Hepatic stellate cell (primary cell): ENCODE results near the gene SLC30A1.
"Not testable (repeated sequence)": the region's sequence is repeated elsewhere in the genome, so short reads cannot be mapped to it uniquely, and the experiment has no call there.

ENCODE experiments used
- DNase-seq: peaks from one replicate; pipeline ENCODE4 v3.0.0; 2011; ENCODE audit warnings: low spot score

The SLC30A1 gene, protein sequence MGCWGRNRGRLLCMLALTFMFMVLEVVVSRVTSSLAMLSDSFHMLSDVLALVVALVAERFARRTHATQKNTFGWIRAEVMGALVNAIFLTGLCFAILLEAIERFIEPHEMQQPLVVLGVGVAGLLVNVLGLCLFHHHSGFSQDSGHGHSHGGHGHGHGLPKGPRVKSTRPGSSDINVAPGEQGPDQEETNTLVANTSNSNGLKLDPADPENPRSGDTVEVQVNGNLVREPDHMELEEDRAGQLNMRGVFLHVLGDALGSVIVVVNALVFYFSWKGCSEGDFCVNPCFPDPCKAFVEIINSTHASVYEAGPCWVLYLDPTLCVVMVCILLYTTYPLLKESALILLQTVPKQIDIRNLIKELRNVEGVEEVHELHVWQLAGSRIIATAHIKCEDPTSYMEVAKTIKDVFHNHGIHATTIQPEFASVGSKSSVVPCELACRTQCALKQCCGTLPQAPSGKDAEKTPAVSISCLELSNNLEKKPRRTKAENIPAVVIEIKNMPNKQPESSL

DNA sequence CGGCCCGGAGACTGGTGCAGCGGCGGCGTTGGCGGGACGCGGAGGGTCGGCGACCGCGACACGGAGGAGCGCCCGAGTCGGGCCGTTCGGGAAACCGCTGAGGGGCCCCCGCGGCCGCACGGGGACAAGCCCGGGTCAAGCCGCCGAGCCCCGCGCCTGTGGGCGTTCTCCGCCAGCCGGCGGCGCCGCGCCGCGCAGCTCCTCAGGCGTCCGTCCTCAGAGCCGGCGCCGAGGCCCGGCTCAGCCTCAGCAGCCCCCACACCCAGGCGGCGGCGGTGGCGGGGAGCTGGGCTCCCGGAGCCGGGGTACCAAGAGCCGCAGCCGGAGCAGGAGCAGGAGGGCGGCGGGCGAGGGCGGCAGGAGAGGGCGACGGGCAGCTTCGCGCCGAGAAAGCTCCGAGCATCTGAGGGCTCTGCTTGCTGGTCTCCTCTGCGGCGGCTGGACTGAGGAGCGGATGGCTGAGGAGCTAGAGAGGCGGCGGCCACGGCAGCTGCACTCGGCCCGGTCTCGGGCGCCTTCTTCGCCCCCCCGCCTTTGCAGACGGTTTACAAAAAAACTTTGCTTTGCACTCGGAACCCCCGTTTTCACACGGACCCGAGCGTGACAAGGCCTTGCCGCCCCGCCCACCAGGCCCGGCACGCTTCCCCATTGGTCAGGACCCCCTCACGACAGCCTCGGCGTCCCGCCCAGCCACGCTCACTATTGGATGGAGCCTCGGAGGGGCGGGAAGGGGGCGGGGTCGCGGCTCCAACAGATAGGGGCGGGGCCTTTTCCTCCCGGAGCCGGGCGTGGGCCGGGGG is at the start of gene SLC30A1:
TSS of gene SLC30A1 (minus strand) at position 522 of the 800 bp plus-strand sequence. CDS start 549 bp downstream, outside the sequence.
- peak; percentile 99 for DNase-seq

DNA sequence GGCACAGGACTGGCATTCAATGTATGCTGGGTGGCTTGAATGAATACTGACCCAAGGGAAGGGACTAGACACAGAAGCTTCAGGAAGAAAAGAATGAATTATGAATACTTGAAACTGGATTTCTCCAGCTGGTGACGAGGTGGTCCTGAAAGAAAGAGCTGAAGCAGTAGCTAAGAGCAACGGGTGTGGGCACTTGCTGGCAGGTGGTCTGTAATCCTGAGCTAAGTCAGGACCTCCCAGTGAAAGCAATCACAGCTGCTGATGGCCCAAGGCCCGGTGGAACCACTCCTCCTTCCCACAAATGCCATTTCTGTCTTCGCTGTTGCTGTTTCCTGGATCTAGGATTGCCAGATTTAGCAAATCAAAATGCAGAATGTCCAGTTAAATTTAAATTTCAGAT is 49.5 kb upstream of the SLC30A1 start:
- no peak for DNase-seq

DNA sequence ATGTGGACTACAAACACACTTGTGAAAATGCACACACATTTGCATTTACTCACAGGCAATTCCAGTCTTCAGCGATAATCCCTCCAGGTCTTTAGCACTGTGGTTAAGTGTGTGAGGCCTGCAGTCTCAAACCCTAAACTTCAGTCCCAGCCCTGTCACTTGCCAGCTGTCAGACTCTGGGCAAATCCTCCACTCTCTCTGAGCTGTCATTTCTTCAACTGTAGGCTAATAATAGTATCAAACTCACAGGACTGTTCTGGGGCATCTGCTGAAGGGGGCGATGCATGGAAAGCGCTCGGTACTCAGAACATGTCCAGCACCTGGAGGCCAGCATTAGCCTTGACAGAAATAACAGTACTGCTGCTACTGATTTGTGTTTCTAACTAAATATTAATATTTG is 48.3 kb upstream of the SLC30A1 start:
- DNase-seq, result no peak

DNA sequence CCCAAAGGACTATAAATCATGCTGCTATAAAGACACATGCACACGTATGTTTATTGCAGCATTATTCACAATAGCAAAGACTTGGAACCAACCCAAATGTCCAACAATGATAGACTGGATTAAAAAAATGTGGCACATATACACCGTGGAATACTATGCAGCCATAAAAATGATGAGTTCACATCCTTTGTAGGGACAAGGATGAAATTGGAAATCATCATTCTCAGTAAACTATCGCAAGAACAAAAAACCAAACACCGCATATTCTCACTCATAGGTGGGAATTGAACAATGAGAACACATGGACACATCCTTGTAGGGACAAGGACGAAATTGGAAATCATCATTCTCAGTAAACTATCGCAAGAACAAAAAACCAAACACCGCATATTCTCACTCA is 46.9 kb upstream of the SLC30A1 start:
- DNase-seq, result not testable (repeated sequence)

DNA sequence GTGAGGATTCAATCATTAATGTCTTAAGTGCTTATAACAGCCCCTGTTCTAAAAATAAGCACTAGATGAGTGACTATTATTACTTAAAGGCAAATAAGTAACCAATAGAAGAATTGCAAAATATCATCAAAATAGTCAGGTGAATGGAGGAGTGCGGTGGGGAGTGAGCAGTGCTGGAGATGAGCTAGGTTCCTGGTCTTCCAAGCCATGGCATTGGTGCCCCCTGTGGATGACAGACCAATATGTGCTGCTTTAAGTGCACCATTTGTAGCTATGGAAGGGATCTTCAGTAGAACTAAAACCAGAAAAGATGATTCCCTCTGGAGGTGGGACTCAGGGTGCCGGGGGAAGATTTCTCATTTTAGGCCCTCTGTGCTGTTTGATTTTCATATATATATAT is 46.1 kb upstream of the SLC30A1 start:
- peak; percentile 55 for DNase-seq

DNA sequence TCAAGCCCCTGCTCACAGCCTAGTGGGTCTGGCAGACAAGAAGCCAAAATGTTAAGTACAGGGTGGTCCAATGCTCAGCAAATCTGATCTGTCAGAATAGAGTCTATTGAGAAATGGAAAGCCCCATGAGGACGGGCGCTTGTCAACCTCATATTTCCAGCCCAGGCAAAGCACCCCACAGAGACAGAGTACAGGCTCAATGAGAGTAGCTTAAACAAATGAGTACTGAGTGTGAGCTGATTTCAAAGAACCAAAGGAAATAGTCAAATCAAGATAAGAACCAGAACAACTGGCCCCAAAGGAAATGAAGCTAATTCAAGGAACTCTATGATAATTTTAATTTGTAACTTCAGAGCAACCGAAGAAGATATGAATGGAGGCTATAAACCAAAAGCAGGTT is 44.6 kb upstream of the SLC30A1 start:
- no peak for DNase-seq

DNA sequence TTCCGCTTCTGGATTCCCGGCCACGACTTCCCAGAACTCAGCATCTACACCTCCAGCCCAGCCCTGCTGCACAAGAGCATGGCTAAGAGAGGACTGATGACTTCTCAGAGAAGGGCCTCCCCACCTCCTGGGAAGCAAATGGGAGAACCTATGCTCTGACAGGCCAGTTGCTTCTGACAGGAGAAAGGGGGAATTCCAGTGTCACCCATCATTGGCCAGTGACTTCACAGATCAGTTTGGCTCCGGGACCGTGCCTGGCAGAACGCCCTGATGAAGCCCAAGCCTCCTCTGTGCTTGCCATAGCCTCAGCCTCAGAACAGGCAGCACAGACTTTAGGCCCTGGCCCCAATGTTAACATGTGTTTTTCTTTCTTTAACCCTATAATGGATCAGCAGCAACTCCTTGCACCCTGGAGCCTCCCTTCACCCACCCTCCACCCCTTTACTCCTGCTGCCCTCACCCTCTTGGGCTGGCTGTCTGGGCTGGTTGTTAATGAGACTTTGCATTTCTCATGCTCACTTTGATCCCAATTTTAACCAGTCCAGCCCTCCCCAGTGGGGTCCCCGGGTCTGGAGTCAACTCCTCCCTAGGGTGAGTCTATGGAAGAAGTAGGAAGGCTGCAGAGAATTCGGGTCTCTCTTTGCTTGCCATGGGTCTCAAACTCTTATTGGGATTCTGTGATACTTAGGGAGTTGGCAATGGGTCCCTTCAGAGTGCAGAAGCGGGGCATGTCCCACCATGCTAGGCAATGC is 42.7 kb upstream of the SLC30A1 start:
- DNase-seq, result no peak

DNA sequence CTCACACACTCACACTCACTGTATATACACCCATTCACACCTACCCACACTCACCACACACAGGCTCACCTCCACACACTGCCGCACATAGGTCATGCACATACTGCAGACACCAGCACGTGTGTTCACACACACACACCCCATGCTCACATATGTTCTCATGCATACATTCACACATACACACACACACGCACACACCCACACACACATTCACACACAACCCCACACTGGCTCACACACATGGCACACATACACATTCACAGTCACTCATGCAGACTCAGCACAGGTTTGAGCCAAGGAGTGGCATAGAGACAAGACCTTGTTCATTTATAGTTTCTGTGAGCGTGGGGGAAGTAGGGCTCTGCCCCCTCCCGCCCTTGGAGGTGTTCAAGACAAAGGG is 41.1 kb upstream of the SLC30A1 start:
- DNase-seq, result no peak

DNA sequence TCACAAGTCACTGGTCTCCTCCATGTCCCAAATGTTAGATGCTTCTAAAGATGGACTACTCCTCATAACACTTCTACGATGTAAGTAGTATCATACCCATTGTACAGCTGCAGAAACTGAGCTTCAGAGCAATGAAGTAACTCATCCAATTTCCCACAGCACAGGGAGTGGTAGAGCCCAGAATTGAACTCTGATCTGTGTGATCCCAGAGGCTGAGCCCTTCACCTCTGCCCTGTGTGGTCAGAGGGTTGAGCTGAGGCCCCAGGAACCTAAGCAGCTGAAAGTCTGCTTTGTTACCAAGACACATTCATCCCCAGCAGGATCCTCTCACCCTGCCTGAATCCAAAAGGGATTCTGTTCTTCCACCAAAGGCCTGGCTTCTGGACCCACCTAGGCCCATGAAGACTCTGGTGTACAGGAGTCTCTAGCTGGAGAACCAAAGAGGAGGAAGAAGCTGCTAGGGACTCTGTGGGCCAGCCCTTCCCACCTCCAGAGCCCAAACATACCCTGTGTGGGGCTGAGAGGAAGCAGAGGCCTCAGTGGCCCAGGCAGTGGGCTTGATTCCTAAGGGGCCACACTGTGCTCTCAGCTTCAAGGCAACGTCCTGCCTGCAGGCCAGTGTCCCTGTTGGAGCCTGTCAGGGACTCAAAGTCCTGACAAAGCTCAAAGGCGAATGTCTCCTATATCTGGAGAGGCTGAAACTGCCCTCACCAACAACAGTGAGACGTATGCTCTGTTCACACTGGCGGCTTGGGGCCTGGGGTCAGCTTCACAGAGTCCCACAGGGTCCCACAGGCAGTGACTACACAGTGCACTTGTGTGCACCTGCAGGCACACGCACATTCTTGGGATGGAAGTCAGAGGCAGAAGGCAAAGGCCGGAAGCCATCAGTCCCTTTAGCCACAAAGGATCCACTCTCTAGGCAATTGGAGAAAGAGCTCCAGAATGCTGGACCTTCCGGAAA is 40.4 kb upstream of the SLC30A1 start:
- DNase-seq, result no peak

DNA sequence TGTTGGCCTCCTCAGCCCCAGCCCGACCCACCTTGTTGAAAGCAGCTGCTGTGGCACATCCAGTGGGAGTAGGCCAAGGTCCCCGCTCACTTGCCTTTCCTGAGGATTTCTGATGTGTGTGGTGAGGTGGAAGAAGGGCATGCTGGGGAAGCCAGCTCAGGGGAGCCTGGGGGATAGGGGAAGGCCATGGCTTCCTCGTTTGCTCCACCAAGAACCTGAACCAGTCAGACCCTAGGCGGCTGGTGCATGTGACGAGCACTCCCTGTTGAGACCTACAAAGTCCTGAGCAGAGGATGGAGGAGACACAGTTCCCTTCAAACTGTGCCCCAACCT is 38.0 kb upstream of the SLC30A1 start:
- no peak for DNase-seq

DNA sequence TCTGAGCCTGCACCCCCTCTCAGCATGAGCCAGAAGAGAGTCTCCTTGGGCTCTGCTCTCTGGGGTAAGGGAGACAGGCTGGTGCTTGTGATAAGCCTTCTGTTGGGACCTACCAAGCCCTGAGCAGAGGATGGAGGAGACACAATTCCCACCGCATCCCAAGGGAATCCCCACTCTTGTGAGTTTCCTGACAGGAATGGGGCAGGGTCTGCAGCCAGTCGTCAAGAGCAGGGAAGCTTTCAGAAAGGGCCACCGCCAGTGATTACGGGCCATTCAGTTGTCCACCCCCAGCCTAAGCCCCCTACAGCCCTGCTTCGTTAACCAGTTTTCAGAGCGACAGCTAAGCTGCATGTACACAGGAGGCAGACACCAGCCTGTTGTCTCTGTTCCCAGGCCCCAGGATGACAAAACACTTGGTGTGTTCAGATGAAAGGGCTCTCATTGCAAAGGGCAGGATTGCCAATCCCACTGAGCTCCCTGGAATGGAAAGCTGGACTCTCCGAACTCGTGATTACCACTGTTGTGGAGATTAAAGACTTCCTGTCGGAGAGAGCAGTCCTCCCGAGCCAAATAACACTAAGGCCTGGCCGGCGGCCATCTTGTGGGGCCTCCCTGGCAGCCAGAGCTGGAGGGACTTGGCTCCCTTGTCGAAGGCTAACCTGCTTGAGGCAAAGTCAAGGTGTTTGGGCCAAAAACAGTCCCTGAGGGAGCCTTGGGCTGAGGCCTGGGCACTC is 37.4 kb upstream of the SLC30A1 start:
- no peak for DNase-seq

DNA sequence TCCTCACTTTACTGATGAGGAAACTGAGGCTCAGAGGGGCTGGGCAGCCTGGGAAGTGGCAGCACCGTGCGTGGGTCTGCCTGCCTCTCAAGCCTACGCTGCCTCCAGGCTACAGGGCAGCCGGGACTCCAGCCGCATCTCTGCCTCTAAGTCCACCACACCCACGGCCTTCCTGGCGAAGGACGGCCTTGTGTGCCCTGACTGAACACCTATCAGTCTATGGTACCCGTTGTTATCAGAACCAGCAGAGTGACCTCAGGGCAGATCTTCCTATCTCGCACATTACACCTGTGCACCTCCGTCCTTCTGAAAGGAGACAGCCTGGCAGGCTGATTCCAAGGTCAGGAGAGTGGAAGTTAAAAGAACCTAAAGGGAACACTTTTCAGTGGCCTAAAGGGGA is 35.7 kb upstream of the SLC30A1 start:
- no peak for DNase-seq

DNA sequence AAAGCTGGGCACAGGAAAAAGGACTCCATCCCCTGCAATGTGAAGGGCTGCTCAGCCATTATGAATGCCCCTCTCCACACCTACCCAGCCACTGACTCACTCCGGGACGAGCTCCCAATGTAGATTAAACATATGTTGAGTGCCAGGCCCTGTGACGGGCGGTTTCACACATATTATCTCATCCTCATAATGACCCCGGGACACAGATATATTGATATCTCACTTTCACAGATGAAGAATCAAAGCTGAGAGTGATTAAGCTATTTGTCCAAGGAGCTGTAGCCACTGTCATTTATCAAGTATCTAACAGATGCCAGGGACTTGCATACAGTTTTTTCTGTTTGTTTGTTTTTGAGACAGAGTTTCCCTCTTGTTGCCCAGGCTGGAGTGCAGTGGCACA is 35.0 kb upstream of the SLC30A1 start:
- no peak for DNase-seq

DNA sequence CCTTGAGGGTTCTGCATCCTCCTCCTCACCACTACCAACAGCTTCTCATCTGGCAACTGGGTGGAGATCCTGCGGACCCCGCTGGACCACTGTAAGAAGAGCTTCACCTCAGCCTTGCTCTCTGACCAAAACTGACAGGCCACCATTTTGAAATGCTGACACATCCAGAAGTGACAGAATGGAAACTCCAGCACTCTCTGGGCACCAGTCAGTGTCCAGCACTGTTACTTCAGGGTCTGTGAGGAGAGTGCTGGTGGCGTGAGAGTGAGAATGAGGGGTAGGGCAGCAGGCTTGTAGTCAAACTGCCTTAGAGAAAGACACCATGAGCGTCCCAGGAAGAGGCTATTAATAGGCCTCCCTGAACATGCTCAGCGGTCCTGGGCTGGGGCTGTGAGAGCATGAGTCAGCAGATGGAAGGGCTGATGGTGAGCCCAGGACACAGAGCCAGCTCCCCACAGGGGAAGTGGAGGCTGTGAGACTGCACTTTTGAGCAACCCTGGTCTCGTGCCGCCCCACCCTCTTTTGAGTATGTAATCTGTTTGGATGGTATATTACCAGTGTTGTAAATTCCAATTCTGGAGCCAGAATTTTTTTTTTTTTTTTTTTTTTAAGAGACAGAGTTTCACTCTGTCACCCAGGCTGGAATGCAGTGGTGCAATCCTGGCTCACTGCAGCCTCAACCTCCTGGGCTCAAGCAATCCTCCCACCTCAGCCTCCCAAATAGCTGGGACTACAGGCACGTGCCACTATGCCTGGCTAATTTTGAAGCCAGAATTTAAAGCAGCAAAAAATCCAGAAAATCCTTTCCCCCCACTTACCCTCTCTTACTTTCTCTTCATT is 34.4 kb upstream of the SLC30A1 start:
- DNase-seq, result peak; percentile 91

DNA sequence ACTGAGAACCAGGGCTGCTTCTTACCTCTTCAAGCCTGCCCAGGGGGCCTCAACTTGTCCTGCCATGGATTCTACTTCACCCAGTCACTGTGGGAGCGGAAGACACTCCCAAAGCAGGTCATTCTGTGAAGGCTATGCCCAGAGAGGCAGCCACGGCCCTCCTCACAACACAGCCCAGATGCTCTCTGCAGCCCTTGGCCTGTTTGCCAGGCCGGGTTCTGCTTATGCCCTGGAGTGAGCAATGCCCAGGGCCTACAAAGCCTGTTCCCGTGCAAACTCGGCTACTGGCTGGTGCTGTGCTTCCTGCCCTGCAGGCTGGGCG is 33.8 kb upstream of the SLC30A1 start:
- DNase-seq, result no peak

DNA sequence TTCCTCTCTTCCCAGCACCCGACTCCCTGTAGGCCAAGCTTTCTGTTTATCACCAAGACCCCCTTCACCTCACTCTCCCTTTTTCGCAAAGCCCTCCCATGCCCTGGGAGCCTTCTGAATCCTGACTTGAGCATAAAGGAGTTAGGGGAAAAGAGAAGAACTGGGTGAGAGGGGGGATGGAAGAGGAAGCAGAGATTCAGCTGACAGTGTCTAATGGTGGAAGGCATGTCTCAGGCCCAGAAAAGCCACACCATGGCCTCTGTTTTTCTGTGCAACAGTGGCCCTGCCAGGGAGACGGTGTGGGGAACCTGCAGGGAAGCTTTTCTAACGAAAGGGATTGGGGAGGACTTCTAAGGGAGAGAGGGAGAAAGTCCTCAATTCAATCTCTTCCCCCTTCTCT is 32.9 kb upstream of the SLC30A1 start:
- no peak for DNase-seq

DNA sequence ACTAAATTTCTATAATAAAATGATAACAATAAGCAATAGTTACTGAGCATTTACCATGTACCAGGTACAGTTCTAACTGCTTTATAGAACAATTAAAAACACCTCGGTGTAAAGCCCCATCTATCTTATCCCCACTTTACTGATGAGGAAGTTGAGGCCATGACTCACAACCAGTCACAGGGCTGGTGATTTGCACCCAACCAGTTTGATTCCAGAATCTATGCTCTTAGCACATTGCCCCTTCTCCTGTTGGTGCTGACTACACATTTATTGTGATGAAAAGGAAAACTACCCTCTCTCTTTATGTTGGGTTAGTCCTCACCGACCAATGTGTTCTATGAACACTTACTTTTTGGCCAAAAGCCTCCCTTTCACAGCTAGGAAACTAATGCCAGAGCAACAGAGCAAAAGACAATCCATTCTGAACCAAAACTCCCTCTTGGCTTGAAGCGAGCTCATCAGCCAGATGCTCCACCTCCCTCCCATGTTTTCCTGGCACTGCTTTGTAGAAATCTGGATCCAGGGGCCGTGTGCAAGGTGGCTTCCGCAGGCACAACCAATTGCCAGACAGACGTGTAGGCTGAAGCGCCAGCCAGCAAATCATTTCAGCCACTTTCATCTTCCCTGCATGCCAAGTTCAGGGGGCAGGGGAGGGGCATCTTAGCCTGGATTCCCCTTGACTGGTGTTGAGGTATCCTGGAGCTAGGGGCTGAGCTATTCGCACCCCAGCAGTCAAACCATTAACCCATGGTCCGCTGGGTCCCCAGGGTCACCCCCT is 32.0 kb upstream of the SLC30A1 start:
- DNase-seq, result no peak

DNA sequence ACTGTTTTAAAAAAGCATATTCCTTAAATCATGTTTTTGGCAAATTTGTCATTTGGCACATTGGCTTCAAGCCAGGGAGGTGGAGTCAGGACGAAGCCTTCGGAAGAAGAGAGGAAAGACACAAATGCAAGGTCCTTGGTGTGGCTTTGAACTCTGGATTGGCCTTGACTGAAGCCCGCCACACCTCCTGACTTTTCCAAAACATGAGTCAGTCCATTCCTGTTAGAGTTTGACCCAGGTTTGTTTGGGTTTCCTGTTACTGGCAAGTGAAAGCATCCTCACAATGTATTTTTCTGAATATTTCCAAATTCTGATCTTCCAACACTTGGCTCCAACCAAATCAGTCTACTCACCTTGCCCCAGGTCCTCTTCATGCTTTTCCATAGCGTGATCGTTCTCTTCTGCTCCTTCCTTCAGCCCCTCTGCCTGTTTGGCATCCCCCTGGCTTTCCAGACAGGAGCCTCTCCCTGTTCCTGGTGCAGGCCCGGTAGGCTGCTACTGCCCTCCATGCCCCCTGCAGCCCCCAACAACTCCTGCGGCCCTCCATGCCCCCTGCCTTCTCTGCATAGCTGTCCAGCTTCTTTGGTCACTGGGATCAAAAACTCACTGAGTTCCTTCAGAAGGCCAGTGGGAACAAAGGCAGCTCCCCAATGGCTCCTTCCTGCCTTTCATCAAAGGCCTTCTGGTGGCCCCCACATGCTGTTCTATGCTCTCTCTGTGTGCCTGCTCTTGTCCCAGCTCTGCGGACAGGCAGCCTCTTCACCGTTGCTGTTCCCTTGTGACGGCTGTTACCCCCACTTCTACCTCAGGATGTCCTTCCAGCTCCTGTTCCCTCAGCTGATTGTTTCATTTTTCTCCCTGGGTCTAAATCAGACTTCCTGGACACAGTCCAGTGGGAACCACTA is 30.4 kb upstream of the SLC30A1 start:
- no peak for DNase-seq
